MM.1S (cell line): ENCODE data around the gene PTPN3.

Experiments
- DNase-seq: peaks from one replicate; pipeline ENCODE4 v3.0.0-alpha.2; 2015
- H2AFZ ChIP-seq: fragments of 300-600 bp; sonication (generic); 2 replicates; pipeline ENCODE4 v1.6.0; 2016; ENCODE audit warnings: antibody characterized with exemption, low read length
- H3F3A ChIP-seq: fragments of 300-600 bp; sonication (generic); 2 replicates; pipeline ENCODE4 v1.6.1; 2016; ENCODE audit warnings: mild to moderate bottlenecking, antibody characterized with exemption, low read length, moderate library complexity, mixed read lengths; ENCODE audit not compliant: insufficient read depth
- H3K27ac ChIP-seq: fragments of 300-600 bp; sonication (generic); 2 replicates; pipeline ENCODE4 v1.5.1; 2016; ENCODE audit warnings: mild to moderate bottlenecking, low read length
- H3K27me3 ChIP-seq: fragments of 300-600 bp; sonication (generic); replicated peaks from 2 replicates; pipeline ENCODE4 v1.6.0; 2016; ENCODE audit warnings: low read length; ENCODE audit not compliant: insufficient read depth
- H3K36me3 ChIP-seq: fragments of 300-600 bp; sonication (generic); replicated peaks from 2 replicates; pipeline ENCODE4 v1.6.1; 2016; ENCODE audit warnings: mild to moderate bottlenecking, low read length, mixed read lengths; ENCODE audit not compliant: insufficient read depth
- H3K4me1 ChIP-seq: fragments of 300-600 bp; sonication (generic); 2 replicates; pipeline ENCODE4 v1.6.1; 2016; ENCODE audit warnings: low read length, mixed read lengths
- H3K4me2 ChIP-seq: fragments of 300-600 bp; sonication (generic); 2 replicates; pipeline ENCODE4 v1.6.0; 2016; ENCODE audit warnings: low read depth, low read length
- H3K4me3 ChIP-seq: fragments of 300-600 bp; sonication (generic); 2 replicates; pipeline ENCODE4 v1.5.1; 2016; ENCODE audit warnings: low read length, mixed read lengths
- H3K79me2 ChIP-seq: fragments of 300-600 bp; sonication (generic); 2 replicates; pipeline ENCODE4 v1.6.1; 2016; ENCODE audit warnings: mixed run types, low read length, mixed read lengths
- H3K9ac ChIP-seq: fragments of 300-600 bp; sonication (generic); 2 replicates; pipeline ENCODE4 v1.6.1; 2016; ENCODE audit warnings: low read length, mixed read lengths
- H3K9me2 ChIP-seq: fragments of 300-600 bp; sonication (generic); replicated peaks from 2 replicates; pipeline ENCODE4 v1.6.1; 2016; ENCODE audit warnings: mild to moderate bottlenecking, low read length, mixed read lengths; ENCODE audit not compliant: insufficient read depth
- H3K9me3 ChIP-seq: fragments of 300-600 bp; sonication (generic); replicated peaks from 2 replicates; pipeline ENCODE4 v1.6.1; 2016; ENCODE audit warnings: mild to moderate bottlenecking, low read length, mixed read lengths; ENCODE audit not compliant: insufficient read depth
- H4K20me1 ChIP-seq: fragments of 300-600 bp; sonication (generic); 2 replicates; pipeline ENCODE4 v1.6.1; 2016; ENCODE audit warnings: mild to moderate bottlenecking, low read length, moderate library complexity, mixed read lengths; ENCODE audit not compliant: insufficient read depth
- EZH2 ChIP-seq: fragments of 300-600 bp; sonication (generic); optimal IDR thresholded peaks from 2 replicates; pipeline ENCODE3; 2017; ENCODE audit warnings: low read depth, mild to moderate bottlenecking, antibody characterized with exemption, low read length, mixed read lengths
- EZH2phosphoT487 ChIP-seq: fragments of 300-600 bp; sonication (generic); IDR thresholded peaks from 2 replicates; pipeline ENCODE4 v1.6.1; 2018; ENCODE audit warnings: antibody characterized with exemption, low read length
- TF ChIP-seq, protein P1 (sequence below): fragments of 300-600 bp; sonication (generic); IDR thresholded peaks from 2 replicates; pipeline ENCODE4 v1.5.1; 2016; ENCODE audit warnings: antibody characterized with exemption, low read length, mixed read lengths

PTPN3 gene

DNA sequence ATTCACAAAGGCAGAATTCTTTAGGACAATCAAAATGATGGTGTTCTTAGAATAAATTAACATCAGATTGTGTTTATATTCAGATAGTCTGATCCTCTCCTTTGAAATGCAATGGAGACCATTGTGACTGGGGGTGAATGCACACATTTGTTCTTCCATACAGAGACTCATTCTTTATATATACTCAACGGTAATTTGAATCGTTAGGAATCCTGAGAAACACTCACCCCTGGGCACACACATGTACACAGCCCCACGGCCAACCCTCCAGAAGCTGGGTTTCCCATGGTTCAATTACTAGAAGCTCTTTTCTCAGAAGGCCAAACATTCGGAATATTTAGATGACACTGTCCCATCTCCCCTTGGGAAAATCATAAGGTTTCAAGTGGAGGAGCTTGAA lies 119.8 kb downstream of the PTPN3 start:
- Histone ChIP-seq H3K9ac (no peak overlapping the region), H3K36me3 (no peaks in the 10 kb centered on the region), H3K27ac (no peak overlapping the region), H3K79me2 (no peaks in the 10 kb centered on the region), H3K4me1 (no peaks in the 10 kb centered on the region), H3K4me2 (no peak overlapping the region), H3F3A (no peaks in the 10 kb centered on the region), H3K9me3 (no peaks in the 10 kb centered on the region), H3K4me3 (no peak overlapping the region), H3K9me2 (no peaks in the 10 kb centered on the region), H2AFZ (no peak overlapping the region), H3K27me3 (no peaks in the 10 kb centered on the region), H4K20me1 (no peaks in the 10 kb centered on the region)
- TF ChIP-seq EZH2phosphoT487 (no peak), EZH2 (no peak)
- TF ChIP-seq, protein P1, sequence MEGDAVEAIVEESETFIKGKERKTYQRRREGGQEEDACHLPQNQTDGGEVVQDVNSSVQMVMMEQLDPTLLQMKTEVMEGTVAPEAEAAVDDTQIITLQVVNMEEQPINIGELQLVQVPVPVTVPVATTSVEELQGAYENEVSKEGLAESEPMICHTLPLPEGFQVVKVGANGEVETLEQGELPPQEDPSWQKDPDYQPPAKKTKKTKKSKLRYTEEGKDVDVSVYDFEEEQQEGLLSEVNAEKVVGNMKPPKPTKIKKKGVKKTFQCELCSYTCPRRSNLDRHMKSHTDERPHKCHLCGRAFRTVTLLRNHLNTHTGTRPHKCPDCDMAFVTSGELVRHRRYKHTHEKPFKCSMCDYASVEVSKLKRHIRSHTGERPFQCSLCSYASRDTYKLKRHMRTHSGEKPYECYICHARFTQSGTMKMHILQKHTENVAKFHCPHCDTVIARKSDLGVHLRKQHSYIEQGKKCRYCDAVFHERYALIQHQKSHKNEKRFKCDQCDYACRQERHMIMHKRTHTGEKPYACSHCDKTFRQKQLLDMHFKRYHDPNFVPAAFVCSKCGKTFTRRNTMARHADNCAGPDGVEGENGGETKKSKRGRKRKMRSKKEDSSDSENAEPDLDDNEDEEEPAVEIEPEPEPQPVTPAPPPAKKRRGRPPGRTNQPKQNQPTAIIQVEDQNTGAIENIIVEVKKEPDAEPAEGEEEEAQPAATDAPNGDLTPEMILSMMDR, result no peak
- no peak for DNase-seq

DNA sequence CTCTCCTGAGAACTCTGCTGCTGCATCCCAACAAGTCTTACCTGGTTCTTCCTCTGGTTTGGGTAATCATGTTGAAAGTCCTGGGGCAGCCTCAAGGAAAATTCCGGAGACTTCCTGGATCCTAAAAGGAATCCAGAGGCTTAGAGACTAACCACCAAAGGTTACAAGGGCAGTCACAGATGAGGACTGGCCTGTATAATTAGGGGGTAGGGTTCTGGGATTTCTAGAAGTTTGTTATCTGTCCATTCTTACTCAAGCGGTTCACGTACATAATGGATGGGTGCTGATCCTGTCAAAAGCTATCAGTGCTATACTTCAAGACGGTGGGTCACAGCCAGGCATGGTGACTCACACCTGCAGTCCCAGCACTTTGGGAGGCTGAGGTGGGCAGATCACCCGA lies 125.9 kb downstream of the PTPN3 start:
- Histone ChIP-seq H3K4me2 (no peak overlapping the region), H3K9me2 (no peaks in the 10 kb centered on the region), H3K4me1 (peaks cover 25% of the 10 kb centered on the region), H4K20me1 (no peaks in the 10 kb centered on the region), H3K27ac (no peak overlapping the region), H3F3A (peaks cover 12% of the 10 kb centered on the region), H3K79me2 (no peaks in the 10 kb centered on the region), H3K9me3 (no peaks in the 10 kb centered on the region), H2AFZ (no peak overlapping the region), H3K9ac (no peak overlapping the region), H3K27me3 (no peaks in the 10 kb centered on the region), H3K4me3 (no peak overlapping the region), H3K36me3 (no peaks in the 10 kb centered on the region)
- no peak for DNase-seq
- no peak for TF ChIP-seq EZH2
- TF ChIP-seq, protein P1, result no peak
- TF ChIP-seq EZH2phosphoT487, result no peak

DNA sequence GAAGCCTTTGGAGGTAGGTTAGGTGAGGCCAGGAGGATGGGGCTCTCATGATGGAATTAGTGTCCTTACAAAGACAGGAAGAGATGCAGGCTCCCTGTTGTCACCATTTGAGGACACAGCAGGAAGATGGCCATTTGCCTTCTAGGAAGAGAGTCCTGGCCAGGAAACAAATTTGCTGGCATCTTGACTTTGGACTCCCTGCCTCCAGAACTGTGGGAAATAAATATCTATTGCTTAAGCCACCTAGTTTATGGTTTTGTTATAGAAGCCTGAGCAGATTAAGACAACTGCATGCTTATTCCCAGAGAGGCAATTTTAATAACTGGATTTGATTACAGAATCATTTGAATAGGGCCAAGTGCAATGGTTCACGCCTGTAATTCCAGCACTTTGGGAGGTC lies 126.7 kb downstream of the PTPN3 start:
- Histone ChIP-seq H3K27ac (no peak overlapping the region), H3K9me2 (no peaks in the 10 kb centered on the region), H3K4me3 (no peak overlapping the region), H3F3A (peaks cover 12% of the 10 kb centered on the region), H3K36me3 (no peaks in the 10 kb centered on the region), H3K4me2 (no peak overlapping the region), H3K9ac (no peak overlapping the region), H3K79me2 (no peaks in the 10 kb centered on the region), H3K4me1 (peaks cover 25% of the 10 kb centered on the region), H4K20me1 (no peaks in the 10 kb centered on the region), H3K27me3 (no peaks in the 10 kb centered on the region), H3K9me3 (no peaks in the 10 kb centered on the region), H2AFZ (no peak overlapping the region)
- TF ChIP-seq, protein P1, result no peak
- DNase-seq, result no peak
